ENCODE data around the gene KSR1.

The KSR1 gene

GRCh38 chr17:27575096-27575911 is 119.1 kb downstream of the KSR1 start:
- DNase-seq, result no peak

- DNase-seq, result no peak
These were observed 119.6 kb downstream of the KSR1 start for GRCh38 chr17:27575912-27576252.

GRCh38 chr17:27576477-27577083 is 120.3 kb downstream of the KSR1 start:
- DNase-seq, result no peak

GRCh38 chr17:27577121-27577761 is 121.0 kb downstream of the KSR1 start:
- no peak for DNase-seq

- DNase-seq, result no peak
These were observed 121.9 kb downstream of the KSR1 start for GRCh38 chr17:27577884-27578717.

GRCh38 chr17:27578718-27579085 is 122.5 kb downstream of the KSR1 start:
- DNase-seq, result no peak

- DNase-seq, result no peak
These were observed 123.1 kb downstream of the KSR1 start for GRCh38 chr17:27579304-27579703.

GRCh38 chr17:27579897-27580321 is 123.7 kb downstream of the KSR1 start:
- no peak for DNase-seq

GRCh38 chr17:27581016-27581415 is 124.8 kb downstream of the KSR1 start:
- DNase-seq, result no peak

- no peak for DNase-seq
These were observed 126.4 kb downstream of the KSR1 start for GRCh38 chr17:27582696-27583095.

- no peak for DNase-seq
These were observed 129.0 kb downstream of the KSR1 start for GRCh38 chr17:27585153-27585681.

GRCh38 chr17:27585792-27586191 is 129.5 kb downstream of the KSR1 start:
- DNase-seq, result no peak

GRCh38 chr17:27586203-27586721 is 130.0 kb downstream of the KSR1 start:
- no peak for DNase-seq

GRCh38 chr17:27588354-27588753 is 132.1 kb downstream of the KSR1 start:
- DNase-seq, result no peak

- DNase-seq, result no peak
These were observed 134.6 kb downstream of the KSR1 start for GRCh38 chr17:27590864-27591263.

- DNase-seq, result no peak
These were observed 135.7 kb downstream of the KSR1 start for GRCh38 chr17:27591986-27592385.

- no peak for DNase-seq
These were observed 137.1 kb downstream of the KSR1 start for GRCh38 chr17:27593232-27593856.

GRCh38 chr17:27593857-27594255 is 137.6 kb downstream of the KSR1 start:
- no peak for DNase-seq

- no peak for DNase-seq
These were observed 139.0 kb downstream of the KSR1 start for GRCh38 chr17:27595208-27595607.

- DNase-seq, result no peak
These were observed 139.8 kb downstream of the KSR1 start for GRCh38 chr17:27596096-27596495.

GRCh38 chr17:27596566-27597187 is 140.4 kb downstream of the KSR1 start:
- DNase-seq, result no peak

- no peak for DNase-seq
These were observed 140.9 kb downstream of the KSR1 start for GRCh38 chr17:27597188-27597580.
